Skeletal muscle cell (primary cell): ENCODE measurements around the gene ARHGAP6.
A peak's percentile ranks its signal among the peaks of the same experiment; 100 is the strongest.
"Not testable (repeated sequence)": the region's sequence is repeated elsewhere in the genome, so short reads cannot be mapped to it uniquely, and the experiment has no call there.

Experiments used
- DNase-seq: peaks from one replicate; pipeline ENCODE4 v3.0.0-alpha.2; 2010; ENCODE audit warnings: low read depth
- H3K4me3 ChIP-seq: 2 replicates; pipeline ENCODE4 v1.5.1; 2011; ENCODE audit warnings: low read depth, mild to moderate bottlenecking, control low read depth, low read length, moderate library complexity

Gene ARHGAP6

DNA sequence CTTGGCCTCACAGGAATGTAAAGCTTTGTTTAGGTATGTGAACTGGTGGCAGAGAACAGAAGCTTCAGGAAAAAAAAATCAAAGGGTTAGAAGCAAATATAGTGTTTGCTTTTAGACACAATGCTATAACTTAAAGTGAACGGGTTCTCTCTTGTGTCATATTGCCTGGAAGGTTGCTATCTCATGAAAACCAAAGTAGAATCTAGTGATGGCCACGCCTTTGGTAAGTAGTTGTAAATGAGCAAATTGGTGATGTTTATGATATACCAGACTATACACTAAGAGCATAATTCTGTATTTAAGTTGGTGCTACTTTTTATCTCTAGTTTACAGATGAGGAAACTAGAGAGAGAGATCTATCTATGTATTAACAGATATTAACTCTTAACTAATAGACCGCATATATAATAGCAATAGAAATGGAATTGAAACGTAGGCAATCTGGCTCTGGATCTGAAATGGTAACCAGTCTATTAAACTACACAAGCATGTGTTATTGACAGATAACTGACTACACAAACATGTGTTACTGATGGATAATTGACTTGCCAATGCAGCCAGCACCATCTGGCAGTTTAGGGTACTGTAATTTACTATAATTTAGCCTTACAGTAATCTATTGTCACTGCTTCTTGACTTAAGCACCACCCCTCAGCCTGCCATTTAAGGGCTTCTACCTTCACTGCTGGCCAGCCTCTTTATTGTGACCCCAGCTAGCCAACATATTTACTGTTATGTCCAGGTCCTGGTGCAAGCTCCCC is 513.7 kb downstream of the ARHGAP6 start:
- no peak for DNase-seq
- H3K4me3 ChIP-seq = no peak overlapping the region

DNA sequence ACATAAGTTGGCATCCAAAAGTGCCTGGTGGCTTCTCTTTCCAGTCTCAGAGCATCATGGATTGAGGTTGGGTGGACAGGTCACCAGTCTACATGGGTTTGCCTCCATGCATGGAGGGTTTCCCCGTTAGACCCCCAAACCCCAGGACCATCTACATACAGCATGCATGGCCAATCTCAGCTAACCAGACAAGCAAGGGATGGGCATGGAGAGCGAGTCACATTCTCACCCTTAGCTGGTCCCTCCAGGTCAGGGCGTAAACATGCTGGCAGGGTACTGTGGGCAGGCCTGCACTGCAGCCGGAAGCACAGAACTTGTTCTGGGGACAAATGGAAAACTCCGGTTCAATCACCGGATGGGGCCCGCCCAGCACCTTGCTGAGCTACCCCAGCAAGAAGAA is 517.3 kb downstream of the ARHGAP6 start:
- DNase-seq = no peak
- H3K4me3 ChIP-seq = no peak overlapping the region

DNA sequence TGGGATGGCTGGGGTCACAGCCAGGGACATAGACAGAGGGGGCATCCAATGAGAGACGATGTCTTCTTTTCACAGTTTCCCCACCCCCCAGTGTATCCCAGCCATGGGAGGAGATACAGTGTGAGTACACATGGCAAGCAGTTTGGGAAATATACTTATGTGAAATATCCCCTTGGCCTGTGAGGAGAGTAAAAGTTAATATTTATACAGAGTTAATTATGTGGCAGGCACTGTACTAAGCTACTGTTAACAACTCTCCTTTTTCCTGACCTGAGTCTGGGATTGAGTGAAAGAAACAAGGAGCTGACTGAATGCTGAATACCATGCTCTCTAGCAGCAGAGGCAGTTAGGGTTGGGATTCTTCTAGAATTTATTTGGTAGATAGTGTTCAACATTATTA is 519.3 kb downstream of the ARHGAP6 start:
- H3K4me3 ChIP-seq = no peak overlapping the region
- DNase-seq = no peak

GRCh38 chrX:11143931-11144678 is 521.6 kb downstream of the ARHGAP6 start:
- DNase-seq = peak; percentile 30
- no peak overlapping the region for H3K4me3 ChIP-seq

GRCh38 chrX:11138498-11139390 is 527.0 kb downstream of the ARHGAP6 start:
- DNase-seq = no peak
- H3K4me3 ChIP-seq = no peak overlapping the region

- H3K4me3 ChIP-seq = no peak overlapping the region
- DNase-seq = peak; percentile 10
Observed at GRCh38 chrX:11137543-11138139, 528.1 kb downstream of the ARHGAP6 start.

GRCh38 chrX:11135564-11136185 is 530.0 kb downstream of the ARHGAP6 start:
- no peak overlapping the region for H3K4me3 ChIP-seq
- no peak for DNase-seq

GRCh38 chrX:11131146-11131545 is 534.6 kb downstream of the ARHGAP6 start:
- no peak overlapping the region for H3K4me3 ChIP-seq
- no peak for DNase-seq

- H3K4me3 ChIP-seq = no peak overlapping the region
Observed at GRCh38 chrX:11130136-11130535, 535.6 kb downstream of the ARHGAP6 start.

DNA sequence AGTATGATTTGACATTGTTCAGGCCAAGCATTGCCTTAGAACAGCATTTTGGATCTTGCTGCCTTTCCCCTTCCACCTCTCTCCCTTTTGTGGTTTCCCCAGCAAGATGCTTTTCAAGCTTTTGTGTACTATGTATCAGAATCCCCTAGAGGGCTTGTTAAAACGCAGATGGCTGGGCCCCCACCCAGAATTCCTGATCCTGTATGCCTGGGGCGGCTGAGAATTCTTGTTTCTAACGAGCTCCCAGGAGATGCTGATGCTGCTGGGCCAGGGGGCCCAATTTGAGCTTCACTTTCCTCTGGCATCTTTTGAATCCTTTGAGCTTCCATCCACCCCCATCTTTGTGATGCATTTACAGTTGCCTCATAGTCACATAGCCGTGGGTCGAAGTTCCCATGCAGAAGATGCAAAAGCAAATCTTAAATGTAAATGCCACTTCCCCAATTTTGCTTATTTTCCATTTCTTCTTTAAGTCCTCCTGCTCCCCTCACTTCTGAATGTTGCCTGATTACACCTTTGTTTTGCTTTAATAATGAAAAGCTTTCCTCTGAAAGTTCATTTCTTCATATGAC is 536.1 kb downstream of the ARHGAP6 start:
- H3K4me3 ChIP-seq = no peak overlapping the region
- peak; percentile 18 for DNase-seq

More at GRCh38 chrX:11130136-11130535, 535.6 kb downstream of the ARHGAP6 start:
- DNase-seq = no peak

- no peak overlapping the region for H3K4me3 ChIP-seq
- no peak for DNase-seq
Observed at GRCh38 chrX:11125060-11125459, 540.7 kb downstream of the ARHGAP6 start.

DNA sequence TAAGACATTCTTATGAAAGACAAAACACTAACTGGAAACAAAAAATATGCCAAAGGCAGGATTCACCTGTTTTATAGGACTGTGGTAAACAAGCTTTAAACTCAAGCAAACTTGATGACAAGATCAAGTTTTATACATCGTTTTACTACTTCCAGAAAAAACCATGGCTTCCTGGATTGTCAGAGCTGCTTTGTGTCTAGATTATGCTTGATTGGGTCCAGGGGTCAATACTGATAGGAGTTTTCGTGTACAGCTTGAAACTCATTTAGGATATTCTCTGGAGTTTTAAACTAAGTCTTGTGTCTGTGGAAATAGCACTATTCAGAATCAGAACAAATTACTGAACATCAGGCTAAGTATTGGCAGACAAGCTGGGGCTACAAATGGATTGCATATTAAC is 541.6 kb downstream of the ARHGAP6 start:
- no peak for DNase-seq
- no peak overlapping the region for H3K4me3 ChIP-seq

DNA sequence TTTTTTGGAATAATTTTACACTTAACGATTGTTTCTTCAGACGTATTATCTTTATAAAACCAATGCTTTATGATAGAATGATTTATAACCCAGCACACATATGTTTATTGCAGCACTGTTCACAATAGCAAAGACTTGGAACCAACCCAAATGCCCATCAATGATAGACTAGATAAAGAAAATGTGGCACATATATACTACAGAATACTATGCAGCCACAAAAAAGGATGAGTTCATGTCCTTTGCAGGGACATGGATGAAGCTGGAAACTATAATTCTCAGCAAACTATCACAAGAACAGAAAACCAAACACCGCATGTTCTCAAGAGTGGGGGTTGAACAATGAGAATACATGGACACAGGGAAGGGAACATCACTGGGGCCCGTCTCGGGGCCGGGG is 542.6 kb downstream of the ARHGAP6 start:
- DNase-seq, H3K4me3 ChIP-seq: not testable (repeated sequence)

DNA sequence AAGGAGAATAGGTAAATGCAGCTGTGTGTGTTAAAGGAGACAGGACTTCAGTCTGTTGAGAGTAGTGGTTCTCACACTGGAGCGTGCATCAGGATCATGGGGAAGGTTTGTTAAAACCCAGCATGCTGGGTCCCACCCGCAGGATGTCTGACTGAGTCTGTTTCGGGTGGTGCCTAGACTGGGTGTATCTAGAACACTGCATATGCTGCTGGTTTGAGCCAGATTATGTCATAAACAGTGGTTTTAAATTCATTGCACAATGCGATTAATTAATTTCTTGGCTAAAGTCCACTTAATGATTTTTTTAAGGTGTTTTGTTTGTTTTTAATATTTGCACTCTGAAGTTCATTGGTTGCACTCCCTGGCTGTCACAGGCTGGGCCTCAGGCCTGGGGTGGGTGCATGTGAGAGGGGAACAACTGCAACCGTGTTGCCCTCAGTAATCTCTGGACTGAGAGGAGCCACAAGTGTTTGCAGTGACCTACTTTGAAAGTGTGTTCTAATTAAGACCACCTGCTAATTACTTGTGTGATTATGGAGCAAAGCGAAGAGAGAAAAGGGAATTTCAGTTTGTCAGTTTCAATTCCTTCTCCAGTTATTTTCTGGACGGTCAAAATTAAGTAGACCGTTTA is 546.3 kb downstream of the ARHGAP6 start:
- no peak for DNase-seq
- no peak overlapping the region for H3K4me3 ChIP-seq

GRCh38 chrX:11117745-11118144 is 548.0 kb downstream of the ARHGAP6 start:
- DNase-seq = no peak
- no peak overlapping the region for H3K4me3 ChIP-seq

DNA sequence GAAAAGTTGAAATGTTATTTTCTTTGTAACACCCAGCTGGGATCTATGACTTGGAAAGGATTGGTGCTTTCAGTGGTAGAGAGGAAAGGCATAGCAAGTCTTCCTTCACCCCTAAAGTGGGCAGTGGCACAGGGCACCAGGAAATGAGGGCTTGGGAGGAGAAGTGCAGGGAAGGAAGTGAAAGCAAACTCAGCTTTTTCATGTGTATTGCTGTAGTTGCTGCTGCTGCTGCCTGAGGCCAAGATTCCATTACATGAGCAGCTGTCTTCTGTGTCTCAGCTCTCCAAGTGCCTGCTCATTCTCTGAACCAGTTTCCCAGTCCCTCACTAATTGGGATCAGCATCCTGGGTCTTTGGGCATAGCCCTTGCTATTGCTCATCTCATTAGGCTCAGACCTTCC is 552.0 kb downstream of the ARHGAP6 start:
- no peak for DNase-seq
- H3K4me3 ChIP-seq = no peak overlapping the region

DNA sequence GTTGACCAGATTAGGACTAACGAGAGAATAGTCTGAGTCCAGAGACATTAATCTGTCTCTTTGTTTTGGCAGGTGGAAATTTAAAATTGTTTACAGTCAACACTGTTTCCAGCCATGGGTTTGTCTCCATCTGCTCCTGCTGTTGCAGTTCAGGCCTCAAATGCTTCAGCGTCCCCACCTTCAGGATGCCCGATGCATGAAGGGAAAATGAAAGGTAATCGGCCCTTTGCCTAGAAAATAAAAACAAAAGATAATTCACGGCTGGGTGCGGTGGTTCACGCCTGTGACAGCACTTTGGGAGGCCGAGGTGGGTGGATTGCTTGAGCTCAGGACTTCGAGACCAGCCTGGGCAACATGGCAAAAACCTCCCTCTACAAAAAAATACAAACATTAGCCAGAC is 553.8 kb downstream of the ARHGAP6 start:
- no peak for DNase-seq
- peak overlapping the region; percentile 74 for H3K4me3 ChIP-seq

DNA sequence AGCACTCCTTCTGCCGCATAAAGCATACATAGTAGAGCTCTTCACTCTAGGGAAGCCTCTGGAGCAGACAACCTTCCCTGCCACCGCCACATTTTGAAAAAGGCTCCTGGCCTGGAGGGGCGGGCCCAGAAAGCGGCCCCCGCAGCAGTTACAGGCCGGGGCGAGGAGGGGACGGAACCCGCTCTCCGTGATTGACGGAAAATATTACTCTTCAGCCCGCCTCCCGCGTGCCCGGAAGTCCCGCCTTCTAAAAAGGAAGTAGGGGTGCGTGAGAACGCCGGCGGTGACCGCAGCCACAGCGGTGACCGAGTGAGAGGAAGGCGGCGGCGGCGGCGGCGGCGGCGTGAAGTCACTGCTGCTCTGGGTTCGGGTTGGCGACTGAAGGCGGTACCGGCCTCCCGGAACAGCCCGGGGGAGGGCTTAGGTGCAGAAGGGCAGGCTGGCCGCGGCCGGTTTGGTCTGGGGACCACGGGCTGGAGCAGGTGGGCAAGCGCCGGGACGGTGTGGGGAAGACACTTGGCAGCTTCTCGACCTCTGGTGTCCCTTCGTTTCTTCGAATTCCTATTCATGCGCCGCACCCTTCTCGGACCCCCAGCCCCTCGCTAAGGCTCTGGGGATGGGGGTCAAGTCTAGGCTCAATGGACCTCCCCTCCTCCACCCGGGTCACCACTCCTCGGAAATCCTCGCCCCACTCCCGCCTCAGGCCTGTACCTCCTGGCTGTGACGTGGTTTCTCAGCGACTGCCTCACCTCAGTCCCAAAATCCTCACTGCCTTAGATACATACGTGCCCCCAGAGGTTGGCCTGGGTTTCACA is 554.5 kb downstream of the ARHGAP6 start, which contains the start of gene HCCS:
TSS of gene HCCS (plus strand) at position 296 of the 815 bp plus-strand sequence. CDS start 729 bp downstream, outside the sequence.
- DNase-seq = peak; percentile 39
- H3K4me3 ChIP-seq = peak within 1 kb of the TSS; percentile 74
